ENCODE measurements around the gene PRG3.

Gene PRG3

GRCh38 chr11:57353852-57354251, 27.1 kb downstream of the PRG3 start:
- Histone ChIP-seq H3K9ac (no peak overlapping the region), H3K36me3 (ENCODE audit: insufficient read depth) (no peaks in the 10 kb centered on the region), H3K4me1 (ENCODE audit: low read depth, poor library complexity, severe bottlenecking) (no peaks in the 10 kb centered on the region), H3K4me3 (IDR thresholded peaks at IDR 0.05; ENCODE audit: insufficient read depth, low read depth, low read length) (no peak overlapping the region), H4K20me1 (ENCODE audit: insufficient read depth) (no peaks in the 10 kb centered on the region), H3K4me2 (no peak overlapping the region), H3K27me3 (ENCODE audit: insufficient read depth, low read depth) (no peaks in the 10 kb centered on the region), H3K27ac (no peak overlapping the region), H3K79me2 (ENCODE audit: insufficient read depth, low read depth) (no peaks in the 10 kb centered on the region), H2AFZ (ENCODE audit: low read depth) (no peak overlapping the region)
- no peak for TF ChIP-seq CTCF (conservative IDR thresholded peaks at IDR 0.05; ENCODE audit: low read depth, low read length)

- Histone ChIP-seq H3K4me3 (IDR thresholded peaks at IDR 0.05; ENCODE audit: insufficient read depth, low read depth, low read length) (no peak overlapping the region), H3K4me2 (no peak overlapping the region), H2AFZ (ENCODE audit: low read depth) (no peak overlapping the region), H3K27me3 (ENCODE audit: insufficient read depth, low read depth) (no peaks in the 10 kb centered on the region), H3K4me1 (ENCODE audit: low read depth, poor library complexity, severe bottlenecking) (no peaks in the 10 kb centered on the region), H3K79me2 (ENCODE audit: insufficient read depth, low read depth) (no peaks in the 10 kb centered on the region), H3K27ac (no peak overlapping the region), H4K20me1 (ENCODE audit: insufficient read depth) (no peaks in the 10 kb centered on the region), H3K9ac (no peak overlapping the region), H3K36me3 (ENCODE audit: insufficient read depth) (no peaks in the 10 kb centered on the region)
- TF ChIP-seq CTCF (conservative IDR thresholded peaks at IDR 0.05; ENCODE audit: low read depth, low read length), result no peak
These were observed 27.5 kb downstream of the PRG3 start for GRCh38 chr11:57353446-57353845.

GRCh38 chr11:57353036-57353435, 27.9 kb downstream of the PRG3 start:
- no peak overlapping the region for H3K4me2 ChIP-seq
- no peaks in the 10 kb centered on the region for H4K20me1 ChIP-seq (ENCODE audit: insufficient read depth)
- H2AFZ ChIP-seq (ENCODE audit: low read depth), result no peak overlapping the region
- no peak overlapping the region for H3K4me3 ChIP-seq (IDR thresholded peaks at IDR 0.05; ENCODE audit: insufficient read depth, low read depth, low read length)
- H3K79me2 ChIP-seq (ENCODE audit: insufficient read depth, low read depth), result no peaks in the 10 kb centered on the region
- H3K4me1 ChIP-seq (ENCODE audit: low read depth, poor library complexity, severe bottlenecking), result no peaks in the 10 kb centered on the region
- H3K36me3 ChIP-seq (ENCODE audit: insufficient read depth), result no peaks in the 10 kb centered on the region
- H3K9ac ChIP-seq, result no peak overlapping the region
- no peak for TF ChIP-seq CTCF (conservative IDR thresholded peaks at IDR 0.05; ENCODE audit: low read depth, low read length)
- no peak overlapping the region for H3K27ac ChIP-seq
- no peaks in the 10 kb centered on the region for H3K27me3 ChIP-seq (ENCODE audit: insufficient read depth, low read depth)

GRCh38 chr11:57349491-57350274, 31.3 kb downstream of the PRG3 start:
- Histone ChIP-seq H3K36me3 (ENCODE audit: insufficient read depth) (no peaks in the 10 kb centered on the region), H3K4me1 (ENCODE audit: low read depth, poor library complexity, severe bottlenecking) (no peaks in the 10 kb centered on the region), H2AFZ (ENCODE audit: low read depth) (no peak overlapping the region), H3K79me2 (ENCODE audit: insufficient read depth, low read depth) (no peaks in the 10 kb centered on the region), H3K4me3 (IDR thresholded peaks at IDR 0.05; ENCODE audit: insufficient read depth, low read depth, low read length) (no peak overlapping the region), H3K27me3 (ENCODE audit: insufficient read depth, low read depth) (no peaks in the 10 kb centered on the region), H4K20me1 (ENCODE audit: insufficient read depth) (no peaks in the 10 kb centered on the region), H3K27ac (no peak overlapping the region), H3K9ac (no peak overlapping the region), H3K4me2 (no peak overlapping the region)
- peak; percentile 71 for TF ChIP-seq CTCF (conservative IDR thresholded peaks at IDR 0.05; ENCODE audit: low read depth, low read length)
